ENCODE results near the gene DDB1.

DNA sequence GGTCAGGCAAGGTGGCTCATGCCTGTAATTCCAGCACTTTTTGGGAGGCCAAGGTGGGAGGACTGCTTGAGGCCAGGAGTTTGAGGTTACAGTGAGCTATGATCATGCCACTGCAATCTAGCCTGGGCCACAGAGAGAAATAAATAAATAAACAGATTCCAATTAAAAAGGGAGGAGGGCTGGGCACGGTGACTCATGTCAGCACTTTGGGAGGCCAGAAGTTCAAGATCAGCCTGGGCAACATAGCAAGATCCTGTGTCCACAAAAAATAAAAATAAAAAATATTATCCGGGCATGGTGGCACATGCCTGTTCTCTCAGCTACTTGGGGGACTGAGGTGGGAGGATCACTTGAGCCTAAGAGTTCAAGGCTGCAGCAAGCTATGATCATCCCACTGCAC is 21.3 kb upstream of the DDB1 start:
- TF ChIP-seq SMC3 (IDR thresholded peaks at IDR 0.05; ENCODE audit: low read depth, low read length) (no peak), POLR2AphosphoS5 (IDR thresholded peaks at IDR 0.05; ENCODE audit: low read depth, low read length) (no peak), GABPA (IDR thresholded peaks at IDR 0.05; ENCODE audit: low read depth) (no peak), JUND (IDR thresholded peaks at IDR 0.05) (no peak)
- TF ChIP-seq, protein P1, sequence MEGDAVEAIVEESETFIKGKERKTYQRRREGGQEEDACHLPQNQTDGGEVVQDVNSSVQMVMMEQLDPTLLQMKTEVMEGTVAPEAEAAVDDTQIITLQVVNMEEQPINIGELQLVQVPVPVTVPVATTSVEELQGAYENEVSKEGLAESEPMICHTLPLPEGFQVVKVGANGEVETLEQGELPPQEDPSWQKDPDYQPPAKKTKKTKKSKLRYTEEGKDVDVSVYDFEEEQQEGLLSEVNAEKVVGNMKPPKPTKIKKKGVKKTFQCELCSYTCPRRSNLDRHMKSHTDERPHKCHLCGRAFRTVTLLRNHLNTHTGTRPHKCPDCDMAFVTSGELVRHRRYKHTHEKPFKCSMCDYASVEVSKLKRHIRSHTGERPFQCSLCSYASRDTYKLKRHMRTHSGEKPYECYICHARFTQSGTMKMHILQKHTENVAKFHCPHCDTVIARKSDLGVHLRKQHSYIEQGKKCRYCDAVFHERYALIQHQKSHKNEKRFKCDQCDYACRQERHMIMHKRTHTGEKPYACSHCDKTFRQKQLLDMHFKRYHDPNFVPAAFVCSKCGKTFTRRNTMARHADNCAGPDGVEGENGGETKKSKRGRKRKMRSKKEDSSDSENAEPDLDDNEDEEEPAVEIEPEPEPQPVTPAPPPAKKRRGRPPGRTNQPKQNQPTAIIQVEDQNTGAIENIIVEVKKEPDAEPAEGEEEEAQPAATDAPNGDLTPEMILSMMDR (IDR thresholded peaks at IDR 0.05): no peak
- TF ChIP-seq, protein P2, sequence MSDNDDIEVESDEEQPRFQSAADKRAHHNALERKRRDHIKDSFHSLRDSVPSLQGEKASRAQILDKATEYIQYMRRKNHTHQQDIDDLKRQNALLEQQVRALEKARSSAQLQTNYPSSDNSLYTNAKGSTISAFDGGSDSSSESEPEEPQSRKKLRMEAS (IDR thresholded peaks at IDR 0.05; ENCODE audit: low read depth): no peak

All from SK-N-SH (cell line).